Central memory CD8-positive, alpha-beta T cell (primary cell): ENCODE data around the gene GDF2.

Experiments
- ATAC-seq: fragments of 150-1000 bp; cut with Tn5 transposase; replicated peaks from 2 replicates; pipeline ENCODE4 v1.10.0; 2022; ENCODE audit warnings: mild to moderate bottlenecking, moderate FRiP score, moderate number of reproducible peaks; ENCODE audit not compliant: poor library complexity, severe bottlenecking; ENCODE audit errors: extremely low read depth
- DNase-seq, 2 donors: peaks; one replicate each; pipeline ENCODE4 v3.0.0; 2021; ENCODE audit warnings: low spot score in 2 of 2
- H3K27ac Mint-ChIP-seq: one replicate; pipeline ENCODE4 v1.8.0; 2022; ENCODE audit warnings: low read depth, mild to moderate bottlenecking, moderate library complexity, mixed read lengths
- H3K27me3 Mint-ChIP-seq: one replicate; pipeline ENCODE4 v1.8.0; 2022; ENCODE audit warnings: mixed read lengths
- H3K36me3 Mint-ChIP-seq: one replicate; pipeline ENCODE4 v1.8.0; 2022; ENCODE audit warnings: mild to moderate bottlenecking, moderate library complexity, mixed read lengths; ENCODE audit not compliant: insufficient read depth
- H3K4me1 Mint-ChIP-seq: one replicate; pipeline ENCODE4 v1.8.0; 2022; ENCODE audit warnings: mixed read lengths
- H3K4me3 Mint-ChIP-seq: one replicate; pipeline ENCODE4 v1.8.0; 2022; ENCODE audit warnings: mild to moderate bottlenecking, moderate library complexity, mixed read lengths
- H3K9me3 Mint-ChIP-seq: one replicate; pipeline ENCODE4 v1.8.0; 2022; ENCODE audit warnings: mixed read lengths

The GDF2 gene

DNA sequence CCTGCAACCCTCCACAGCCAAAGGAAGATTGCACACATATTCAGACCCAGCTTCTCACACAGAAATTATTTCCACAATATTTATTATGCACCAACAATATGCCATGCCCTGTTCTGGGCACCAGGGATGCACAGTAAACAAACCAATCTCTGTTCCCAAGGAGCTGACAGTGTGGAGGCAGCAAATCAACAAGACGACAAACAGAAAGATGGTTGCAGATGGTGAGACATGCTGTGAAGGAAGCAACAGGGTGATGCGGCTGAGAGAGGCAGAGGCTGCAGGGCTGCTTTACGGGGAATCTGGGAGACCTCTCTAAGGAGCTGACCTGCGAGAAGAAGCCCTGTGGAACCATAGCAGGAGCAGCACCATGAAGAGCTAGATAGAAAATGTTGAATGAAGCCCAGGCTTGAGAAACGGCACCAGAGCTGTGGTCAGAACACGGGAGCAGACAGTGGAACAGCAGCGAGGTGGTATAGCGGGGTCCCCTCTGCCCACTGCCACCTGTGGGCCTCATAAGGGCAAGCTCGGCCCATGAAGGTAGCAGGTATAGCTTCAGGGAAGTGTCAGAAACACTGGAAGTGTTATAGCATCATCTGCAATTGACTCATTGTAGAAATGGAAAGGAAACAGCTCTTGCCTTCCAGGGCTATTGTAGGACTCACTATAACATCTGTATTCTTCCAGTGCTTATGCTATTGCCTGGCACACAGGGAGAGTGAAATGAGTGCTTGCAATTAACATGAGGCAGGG is 43.4 kb downstream of the GDF2 start:
- peaks cover 9% of the 10 kb centered on the region for H3K27me3 Mint-ChIP-seq
- H3K4me1 Mint-ChIP-seq, result no peaks in the 10 kb centered on the region
- H3K4me3 Mint-ChIP-seq, result no peak overlapping the region
- no peak overlapping the region for H3K27ac Mint-ChIP-seq
- no peaks in the 10 kb centered on the region for H3K36me3 Mint-ChIP-seq
- ATAC-seq (no peak), DNase-seq (no peak)
- no peaks in the 10 kb centered on the region for H3K9me3 Mint-ChIP-seq

DNA sequence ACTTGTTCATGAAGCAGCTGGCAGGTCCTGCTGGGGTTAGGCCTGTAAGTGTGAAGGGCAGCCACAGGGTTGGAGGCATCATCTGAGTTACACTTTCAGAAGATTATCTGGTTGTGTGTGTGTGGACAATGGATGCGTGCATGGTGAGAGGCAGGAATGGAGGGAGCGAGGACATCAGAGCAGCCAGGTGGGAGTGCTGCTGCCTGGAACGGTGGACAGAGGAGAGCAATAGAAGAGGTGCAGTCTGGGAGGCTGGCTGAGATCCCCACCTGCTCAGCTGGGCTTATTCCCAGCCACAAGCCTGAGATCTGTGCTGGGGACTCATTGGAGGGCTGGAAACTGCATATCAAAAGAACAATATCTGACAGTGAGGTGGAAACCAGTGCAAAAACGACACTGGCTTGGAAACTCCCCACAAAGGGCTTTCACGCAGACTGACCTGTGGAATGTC is 44.0 kb downstream of the GDF2 start:
- ATAC-seq (no peak), DNase-seq (no peak)
- Mint-ChIP-seq H3K9me3 (no peaks in the 10 kb centered on the region), H3K4me1 (no peaks in the 10 kb centered on the region), H3K4me3 (no peak overlapping the region), H3K36me3 (no peaks in the 10 kb centered on the region), H3K27me3 (peaks cover 9% of the 10 kb centered on the region), H3K27ac (no peak overlapping the region)

DNA sequence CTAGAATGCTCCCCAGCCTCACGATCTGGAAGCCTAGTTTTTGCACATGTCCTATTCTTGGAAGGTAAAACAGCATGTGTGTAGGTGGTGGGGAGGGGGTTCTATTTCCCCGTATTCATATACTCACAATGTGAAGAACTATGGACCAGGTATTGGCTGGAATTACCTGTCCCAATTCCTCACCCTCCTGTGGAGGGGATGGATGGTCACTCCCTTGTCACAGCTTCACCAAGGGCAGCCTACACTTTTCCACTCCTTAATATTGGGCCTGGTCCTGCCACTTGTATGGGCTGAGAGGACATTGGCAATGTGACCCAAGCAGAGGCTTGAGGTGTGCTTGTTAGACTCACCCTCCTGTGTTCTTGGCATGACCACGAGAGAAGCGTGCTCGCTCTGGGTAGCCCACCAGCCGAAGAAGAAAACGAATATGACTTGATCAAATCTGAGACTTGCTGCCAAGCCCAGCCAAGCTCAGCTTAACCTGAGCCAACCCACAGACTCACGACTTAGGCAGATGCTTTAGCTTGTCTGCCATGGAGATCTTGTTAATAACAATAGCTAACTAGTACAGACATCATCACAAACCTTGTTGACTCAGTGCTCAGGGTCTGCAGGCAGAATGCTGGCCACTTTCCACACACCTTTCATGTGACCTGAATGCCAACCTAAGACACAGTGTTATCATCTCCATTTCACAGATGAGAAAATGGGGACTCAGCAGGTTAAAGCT is 44.6 kb downstream of the GDF2 start:
- Mint-ChIP-seq H3K36me3 (no peaks in the 10 kb centered on the region), H3K4me1 (no peaks in the 10 kb centered on the region), H3K9me3 (no peaks in the 10 kb centered on the region), H3K27me3 (peaks cover 9% of the 10 kb centered on the region), H3K4me3 (no peak overlapping the region), H3K27ac (no peak overlapping the region)
- no peak for DNase-seq
- no peak for ATAC-seq

DNA sequence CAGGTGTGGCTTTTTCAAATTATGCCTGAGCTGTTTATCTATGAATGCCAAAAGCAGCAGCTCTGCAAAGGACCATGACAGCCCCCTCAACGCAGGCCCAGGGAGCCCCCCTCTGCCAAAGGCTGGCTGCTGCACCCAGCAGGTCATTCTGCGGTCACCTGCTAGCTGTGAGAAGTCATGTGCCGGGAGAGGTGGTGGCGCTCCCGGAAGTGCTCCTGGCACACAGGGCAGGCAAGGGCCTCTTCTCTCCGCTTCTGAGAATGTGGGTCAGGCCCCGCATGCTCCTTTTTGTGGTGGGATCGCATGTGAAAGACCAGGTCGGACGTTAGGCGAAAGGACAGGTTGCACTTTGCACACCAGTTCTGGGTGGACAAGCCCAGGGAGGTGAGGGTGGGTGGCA is 45.4 kb downstream of the GDF2 start:
- H3K4me3 Mint-ChIP-seq, result no peak overlapping the region
- no peak for DNase-seq
- no peaks in the 10 kb centered on the region for H3K4me1 Mint-ChIP-seq
- peaks cover 9% of the 10 kb centered on the region for H3K27me3 Mint-ChIP-seq
- H3K27ac Mint-ChIP-seq, result no peak overlapping the region
- H3K9me3 Mint-ChIP-seq, result no peaks in the 10 kb centered on the region
- no peaks in the 10 kb centered on the region for H3K36me3 Mint-ChIP-seq
- ATAC-seq, result no peak

DNA sequence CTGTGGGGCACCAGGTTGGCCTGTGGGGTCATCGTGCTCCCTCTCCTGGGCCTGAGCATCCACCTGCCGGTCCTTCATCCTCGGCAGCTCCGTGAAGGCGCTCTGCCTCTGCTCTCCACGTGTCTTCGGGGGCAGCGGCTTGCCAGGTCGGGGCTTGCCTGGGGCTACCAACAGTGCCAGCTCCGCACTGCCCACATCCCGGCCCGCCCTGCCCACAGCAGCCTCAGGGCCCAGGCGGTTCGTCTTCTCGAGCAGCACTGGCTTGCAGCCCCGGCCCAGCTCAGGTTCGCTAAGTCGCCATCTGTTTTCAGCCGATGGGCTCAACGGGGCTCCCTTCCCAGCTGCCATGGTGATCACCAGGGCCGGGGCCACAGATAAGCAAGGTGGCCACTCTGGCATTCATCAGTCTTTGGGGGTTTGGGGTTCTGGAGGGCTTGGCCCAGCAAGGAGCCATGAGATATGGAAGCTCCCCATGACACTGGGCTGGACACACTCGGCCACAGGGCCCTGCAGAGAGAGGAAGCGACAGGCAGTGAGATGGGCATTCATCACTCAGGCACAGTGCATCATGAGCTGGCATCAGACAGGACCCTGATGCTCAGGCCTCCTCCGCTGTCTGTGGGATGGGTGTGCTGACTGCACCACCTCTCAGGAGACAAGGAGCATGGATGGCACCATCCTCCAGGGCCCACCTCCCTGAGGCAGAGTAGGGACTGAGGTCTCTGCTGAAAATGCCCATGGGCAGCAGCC is 46.4 kb downstream of the GDF2 start:
- Mint-ChIP-seq H3K36me3 (no peaks in the 10 kb centered on the region), H3K27ac (no peak overlapping the region), H3K27me3 (peaks cover 13% of the 10 kb centered on the region), H3K4me1 (no peaks in the 10 kb centered on the region), H3K9me3 (no peaks in the 10 kb centered on the region), H3K4me3 (no peak overlapping the region)
- ATAC-seq (no peak), DNase-seq (no peak)

DNA sequence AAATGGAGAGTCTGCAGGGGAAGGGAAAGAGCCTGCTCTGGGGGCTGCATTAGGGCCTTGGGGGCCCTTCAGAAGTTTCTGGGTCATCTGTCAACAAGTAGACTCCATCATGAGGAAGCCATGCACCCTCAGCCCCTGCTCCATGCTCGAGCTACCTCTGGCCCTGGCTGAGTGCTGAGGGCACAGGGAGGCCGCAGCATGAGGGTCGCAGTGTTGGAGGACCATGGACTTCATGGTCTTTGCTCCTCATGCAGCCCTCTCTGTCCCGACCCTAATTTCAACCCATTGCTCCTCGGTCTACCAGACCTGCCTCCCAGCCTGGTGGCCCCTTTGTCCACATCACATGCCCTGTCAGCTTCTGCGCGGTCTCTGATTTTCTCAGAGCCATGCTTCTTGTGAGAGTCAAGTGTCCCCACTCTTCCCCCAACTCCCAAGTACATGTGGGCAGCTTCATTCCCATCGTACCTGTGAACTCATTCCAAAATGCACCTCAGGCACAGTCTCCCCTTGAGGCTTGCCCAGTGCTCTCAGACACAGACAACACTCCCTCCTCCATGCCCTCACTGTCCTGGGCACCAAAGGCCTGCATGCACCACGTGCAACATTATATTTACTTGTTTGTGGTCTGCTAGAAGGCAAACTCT is 47.1 kb downstream of the GDF2 start:
- Mint-ChIP-seq H3K36me3 (no peaks in the 10 kb centered on the region), H3K27me3 (peaks cover 18% of the 10 kb centered on the region)

DNA sequence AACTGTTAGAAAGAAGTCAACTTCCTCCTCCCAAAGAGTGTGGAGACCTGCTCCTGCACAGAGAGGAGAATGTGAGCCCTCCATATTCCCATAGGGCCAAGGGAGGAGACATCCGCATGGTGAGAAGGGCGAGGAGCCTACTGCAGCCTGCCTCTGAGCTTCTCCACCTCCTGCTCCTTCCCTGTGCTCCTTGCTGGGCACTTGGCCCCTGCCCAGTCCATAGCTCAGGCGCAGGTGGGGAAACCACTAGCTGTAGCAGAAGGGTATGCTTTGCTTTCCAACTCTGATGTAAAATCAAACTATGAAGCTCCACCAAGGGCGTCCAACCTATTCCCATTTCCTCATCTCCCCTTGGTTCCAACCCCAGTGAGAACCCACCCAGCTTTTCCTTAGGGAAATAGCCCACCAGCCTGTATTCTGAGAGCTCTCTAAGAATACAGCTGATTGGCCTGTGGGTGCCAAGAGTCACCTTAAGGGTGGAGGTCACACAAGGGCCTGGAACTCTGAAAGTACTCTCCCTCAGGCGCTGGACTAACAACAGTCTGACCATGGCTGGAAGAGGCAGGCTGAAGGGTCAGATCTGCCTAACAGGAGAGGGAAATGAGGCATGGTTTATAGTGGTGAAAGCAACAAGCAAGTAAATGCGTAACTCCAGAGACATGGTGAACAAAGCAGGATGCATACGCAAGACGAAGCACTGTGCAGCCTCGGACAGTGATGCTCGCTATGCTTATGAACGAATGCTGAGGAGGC is 47.9 kb downstream of the GDF2 start:
- DNase-seq (no peak), ATAC-seq (no peak)
- Mint-ChIP-seq H3K4me3 (no peak overlapping the region), H3K27me3 (peaks cover 23% of the 10 kb centered on the region), H3K27ac (no peak overlapping the region), H3K9me3 (no peaks in the 10 kb centered on the region), H3K4me1 (no peaks in the 10 kb centered on the region), H3K36me3 (no peaks in the 10 kb centered on the region)

More for the DNA sequence above, 47.1 kb downstream of the GDF2 start:
- ATAC-seq (no peak), DNase-seq (no peak)
- Mint-ChIP-seq H3K9me3 (no peaks in the 10 kb centered on the region), H3K27ac (no peak overlapping the region), H3K4me3 (no peak overlapping the region), H3K4me1 (no peaks in the 10 kb centered on the region)

DNA sequence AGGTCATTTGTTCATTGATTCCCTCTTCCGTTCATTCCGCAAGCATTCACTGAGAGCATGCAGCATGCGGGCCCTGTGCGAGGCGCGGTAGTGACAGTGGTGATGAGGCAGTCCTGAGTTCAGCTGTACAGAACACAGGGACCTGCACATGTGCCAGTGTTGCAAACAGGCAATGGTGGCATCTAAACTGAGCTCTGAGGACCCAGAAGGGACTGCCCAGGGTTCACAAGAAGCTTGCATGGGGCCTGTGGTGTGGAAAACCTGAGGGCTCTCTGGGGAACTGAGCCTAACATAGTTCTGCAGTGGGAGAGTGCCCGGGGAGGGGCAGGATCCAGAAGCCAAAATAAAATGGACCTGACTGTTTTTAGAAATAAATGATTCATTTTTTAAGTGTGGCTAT is 48.6 kb downstream of the GDF2 start:
- no peaks in the 10 kb centered on the region for H3K36me3 Mint-ChIP-seq
- no peaks in the 10 kb centered on the region for H3K4me1 Mint-ChIP-seq
- DNase-seq (no peak), ATAC-seq (no peak)
- H3K27me3 Mint-ChIP-seq, result peaks cover 30% of the 10 kb centered on the region
- H3K27ac Mint-ChIP-seq, result no peak overlapping the region
- no peaks in the 10 kb centered on the region for H3K9me3 Mint-ChIP-seq
- H3K4me3 Mint-ChIP-seq, result no peak overlapping the region

DNA sequence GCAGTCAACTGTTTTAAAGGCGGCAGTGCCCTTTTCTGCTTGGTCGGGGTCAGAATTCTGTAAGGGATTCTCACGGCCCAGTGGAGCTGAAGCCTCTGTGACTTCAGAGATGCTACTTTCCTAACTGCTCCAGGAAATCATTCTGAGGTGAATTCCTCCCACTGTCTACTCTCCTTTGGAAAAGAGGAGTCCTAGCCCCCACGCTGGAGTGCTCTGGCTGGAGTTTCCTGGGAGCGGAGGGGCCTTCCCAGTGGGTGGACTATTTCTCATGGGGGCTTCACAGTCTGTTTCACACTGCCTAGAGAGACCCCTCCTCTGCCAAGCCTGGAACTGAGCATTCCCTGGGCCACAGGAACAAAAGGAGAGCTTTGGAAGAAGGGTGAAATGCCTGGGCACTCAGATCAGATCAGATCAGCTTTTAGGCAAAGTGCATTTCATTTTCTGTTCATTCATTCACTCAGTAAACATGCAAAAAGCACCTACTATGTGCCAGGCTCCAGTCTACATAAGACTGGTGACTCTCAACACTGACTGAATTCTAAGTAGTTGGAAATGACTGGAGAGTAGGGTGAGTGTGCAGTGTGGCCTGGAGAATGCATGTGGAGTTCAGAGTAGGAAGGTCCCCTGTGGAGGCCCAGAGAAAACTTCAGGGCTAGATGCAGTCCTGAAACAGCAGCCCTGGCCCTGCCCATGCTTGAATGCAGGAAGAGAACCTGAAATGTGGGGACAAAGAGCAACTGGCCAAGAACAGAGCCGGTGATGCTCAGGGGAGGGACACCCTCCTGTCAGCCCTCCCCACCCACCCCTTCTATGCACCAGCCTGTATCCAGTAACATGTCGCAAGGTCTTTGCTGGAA is 49.6 kb downstream of the GDF2 start:
- ATAC-seq, result no peak
- H3K4me1 Mint-ChIP-seq, result no peaks in the 10 kb centered on the region
- H3K4me3 Mint-ChIP-seq, result no peak overlapping the region
- H3K27me3 Mint-ChIP-seq, result peaks cover 40% of the 10 kb centered on the region
- no peaks in the 10 kb centered on the region for H3K9me3 Mint-ChIP-seq
- H3K36me3 Mint-ChIP-seq, result no peaks in the 10 kb centered on the region
- no peak overlapping the region for H3K27ac Mint-ChIP-seq
- no peak for DNase-seq

DNA sequence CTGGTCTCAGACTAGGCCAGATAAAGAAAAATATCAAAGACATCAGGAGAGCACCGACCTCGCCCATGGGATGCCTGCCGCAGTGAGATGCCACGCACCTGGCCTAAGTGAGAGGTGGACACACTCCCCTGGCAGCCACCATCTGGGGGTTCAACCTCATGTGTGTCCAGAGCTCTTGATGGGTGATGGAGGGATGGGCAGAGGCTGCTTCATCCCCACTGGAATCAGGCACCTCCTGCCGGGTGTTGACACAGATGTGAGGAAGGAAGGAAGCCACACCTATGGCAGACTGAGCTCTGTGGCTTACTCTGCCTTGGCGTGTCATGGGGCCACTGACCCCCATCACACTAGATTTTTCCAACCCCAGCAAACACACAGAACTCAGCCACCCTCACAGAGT is 50.5 kb downstream of the GDF2 start:
- H3K4me3 Mint-ChIP-seq, result no peak overlapping the region
- ATAC-seq (no peak), DNase-seq (no peak)
- H3K27me3 Mint-ChIP-seq, result peaks cover 48% of the 10 kb centered on the region
- H3K27ac Mint-ChIP-seq, result no peak overlapping the region
- H3K9me3 Mint-ChIP-seq, result no peaks in the 10 kb centered on the region
- H3K36me3 Mint-ChIP-seq, result no peaks in the 10 kb centered on the region
- H3K4me1 Mint-ChIP-seq, result no peaks in the 10 kb centered on the region
